Endometrial microvascular endothelial cells (primary cell): ENCODE measurements around the gene NUTM2D. TPM values are rescaled to one million over a fixed set of nuclear protein-coding genes. Genes with fewer than 3 reads are reported as not detected.
"Not testable (repeated sequence)": the region's sequence is repeated elsewhere in the genome, so short reads cannot be mapped to it uniquely, and the experiment has no call there.

Experiments
- in situ Hi-C: cut with HindIII; loops from 2 replicates; pipeline ENCODE4 v1.10.0; 2017; ENCODE audit warnings: low sequenced_read_pairs, low pct_unique_long_range_greater_than_20kb; ENCODE audit errors: inconsistent ontology term
- total RNA-seq: library from RNA; depleted of rRNA; stranded (reverse); fragments of >200 nt; gene quantifications from one replicate; pipeline ENCODE4 v1.2.3, GENCODE V29; 2015; ENCODE audit errors: inconsistent ontology term

Gene NUTM2D
- total RNA-seq, 1 donor from 2014 or later, result 0.28 TPM

DNA sequence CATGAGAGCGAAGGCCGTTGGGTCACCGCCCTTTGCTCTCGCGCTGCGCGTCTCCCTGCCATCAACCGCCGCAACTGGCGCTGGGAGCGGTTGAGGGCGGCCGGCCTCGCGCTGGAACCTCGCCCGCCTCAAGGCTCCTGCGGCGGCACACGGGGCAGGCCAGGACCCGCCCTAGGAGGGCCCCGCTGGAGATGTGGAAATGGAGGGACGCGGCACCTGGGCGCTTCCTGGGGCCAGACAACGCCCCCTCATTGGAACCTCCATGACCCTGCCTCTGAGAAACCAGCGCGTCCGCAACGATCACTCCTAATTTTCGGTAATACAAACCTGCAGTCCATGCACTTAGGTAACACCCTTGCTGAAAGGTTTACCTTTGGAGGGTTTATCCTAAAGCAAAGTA lies 2.4 kb upstream of the NUTM2D start:
- in situ Hi-C loops, result not testable (repeated sequence)

- in situ Hi-C loops, result not testable (repeated sequence)
These were observed 615 bp downstream of the NUTM2D start for GRCh38 chr10:87358159-87358558.

- in situ Hi-C loops, result not testable (repeated sequence)
These were observed 12.1 kb downstream of the NUTM2D start for GRCh38 chr10:87369514-87370112.

DNA sequence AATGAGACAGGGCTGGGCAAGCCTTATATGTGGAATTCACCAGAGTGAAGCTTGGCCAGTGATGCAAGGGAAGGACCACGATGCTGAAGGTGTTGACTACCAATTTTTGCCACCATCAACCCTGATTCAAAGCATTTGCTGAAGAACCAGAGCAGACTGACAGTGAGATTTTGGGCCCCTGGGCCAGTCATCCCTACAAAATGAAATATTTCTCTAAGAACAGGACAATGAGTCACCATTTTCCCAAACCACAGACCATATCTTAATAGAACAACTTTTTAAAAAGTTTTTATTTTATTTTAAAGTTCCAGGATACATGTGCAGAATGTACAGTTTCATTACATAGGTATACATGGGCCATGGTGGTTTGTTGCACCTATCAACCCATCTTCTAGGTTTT lies 16.5 kb downstream of the NUTM2D start:
- in situ Hi-C loops, result not testable (repeated sequence)

GRCh38 chr10:87379115-87379514 lies 21.6 kb downstream of the NUTM2D start:
- in situ Hi-C loops, result not testable (repeated sequence)

GRCh38 chr10:87383149-87383857 lies 25.8 kb downstream of the NUTM2D start:
- in situ Hi-C loops, result not testable (repeated sequence)

DNA sequence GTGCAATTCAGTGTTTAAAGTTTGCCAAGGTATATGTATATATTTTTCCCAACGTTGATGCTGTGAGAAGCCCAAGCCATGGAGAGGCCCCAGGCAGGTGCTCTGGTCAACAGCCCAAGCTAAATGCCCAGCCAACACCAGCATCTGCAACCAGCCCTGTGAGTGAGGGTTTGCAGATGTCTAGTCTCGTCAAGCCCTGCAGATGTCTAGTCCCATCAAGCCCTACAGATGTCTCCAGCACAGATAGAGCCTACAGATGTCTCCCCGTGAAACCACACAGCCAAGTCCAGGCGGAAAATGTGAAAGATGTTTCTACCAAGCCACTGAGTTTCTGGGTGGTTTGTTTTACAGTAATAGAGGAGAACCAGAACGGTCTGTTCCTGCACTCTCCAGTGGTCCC lies 26.7 kb downstream of the NUTM2D start:
- in situ Hi-C loops, result not testable (repeated sequence)

DNA sequence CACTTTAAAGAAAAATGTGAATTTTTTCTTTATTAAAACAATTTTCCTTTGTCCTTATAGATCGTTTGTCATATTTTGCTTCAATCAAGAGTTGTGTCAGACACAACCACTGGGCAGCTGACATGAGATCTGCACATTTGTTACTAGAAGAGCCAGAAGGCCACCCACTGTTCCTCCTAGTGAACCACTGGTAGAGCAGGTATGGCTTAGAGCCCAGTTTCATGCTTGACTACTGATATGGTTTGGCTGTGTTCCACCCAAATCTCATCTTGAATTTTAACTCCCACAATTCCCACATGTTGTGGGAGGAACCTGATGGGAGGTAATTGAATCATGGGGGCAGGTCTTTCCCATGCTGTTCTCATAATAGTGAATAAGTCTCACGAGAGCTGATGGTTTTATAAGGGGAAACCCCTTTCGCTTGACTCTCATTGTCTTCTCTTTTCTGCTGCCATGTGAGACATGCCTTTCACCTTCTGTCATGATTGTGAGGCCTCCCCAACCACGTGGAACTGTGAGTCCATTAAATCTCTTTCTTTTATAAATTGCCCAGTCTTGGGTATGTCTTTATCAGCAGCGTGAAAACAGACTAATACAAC lies 28.3 kb downstream of the NUTM2D start:
- in situ Hi-C loops, result not testable (repeated sequence)

DNA sequence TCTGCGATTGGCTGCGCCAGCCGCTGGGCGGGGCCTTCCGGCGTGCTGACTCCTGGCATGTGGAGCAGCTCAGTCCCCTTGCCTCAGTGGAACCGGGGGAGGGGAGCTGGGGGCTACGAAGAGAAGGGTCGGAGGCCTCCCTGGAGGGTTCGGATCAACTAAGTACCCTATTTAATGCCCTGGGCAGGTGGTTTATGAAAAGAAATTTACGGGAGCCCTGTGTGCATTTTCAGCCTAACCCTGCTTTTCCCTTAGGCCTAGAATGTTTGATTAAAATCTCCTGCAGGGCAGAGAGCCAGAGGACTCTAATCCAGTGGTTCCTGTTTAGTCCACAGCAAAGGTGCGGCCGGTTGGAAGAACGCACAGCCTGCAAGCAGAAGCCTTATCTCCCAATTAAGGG lies 33.8 kb downstream of the NUTM2D start:
- in situ Hi-C loops, result not testable (repeated sequence)

- in situ Hi-C loops, result not testable (repeated sequence)
These were observed 38.7 kb downstream of the NUTM2D start for GRCh38 chr10:87396206-87396605.

DNA sequence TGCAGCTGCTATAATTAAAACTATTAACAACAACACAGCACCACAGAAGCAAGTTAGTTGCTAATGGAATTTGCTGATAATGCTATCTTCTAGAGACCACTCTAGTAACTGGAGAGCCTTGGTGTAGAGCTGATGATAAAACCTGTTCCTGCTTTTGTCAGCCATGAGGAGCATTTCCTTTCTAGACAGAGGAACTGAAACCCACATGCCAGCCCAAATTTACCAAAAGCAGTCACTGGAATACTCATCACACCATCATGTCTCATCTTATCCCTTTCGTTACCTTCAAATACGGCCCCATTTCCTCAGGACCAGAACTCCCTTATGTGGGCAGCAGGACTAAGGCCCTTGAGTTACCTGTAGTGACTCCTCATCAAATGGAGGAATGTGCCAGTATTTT lies 40.9 kb downstream of the NUTM2D start:
- in situ Hi-C loops, result not testable (repeated sequence)

DNA sequence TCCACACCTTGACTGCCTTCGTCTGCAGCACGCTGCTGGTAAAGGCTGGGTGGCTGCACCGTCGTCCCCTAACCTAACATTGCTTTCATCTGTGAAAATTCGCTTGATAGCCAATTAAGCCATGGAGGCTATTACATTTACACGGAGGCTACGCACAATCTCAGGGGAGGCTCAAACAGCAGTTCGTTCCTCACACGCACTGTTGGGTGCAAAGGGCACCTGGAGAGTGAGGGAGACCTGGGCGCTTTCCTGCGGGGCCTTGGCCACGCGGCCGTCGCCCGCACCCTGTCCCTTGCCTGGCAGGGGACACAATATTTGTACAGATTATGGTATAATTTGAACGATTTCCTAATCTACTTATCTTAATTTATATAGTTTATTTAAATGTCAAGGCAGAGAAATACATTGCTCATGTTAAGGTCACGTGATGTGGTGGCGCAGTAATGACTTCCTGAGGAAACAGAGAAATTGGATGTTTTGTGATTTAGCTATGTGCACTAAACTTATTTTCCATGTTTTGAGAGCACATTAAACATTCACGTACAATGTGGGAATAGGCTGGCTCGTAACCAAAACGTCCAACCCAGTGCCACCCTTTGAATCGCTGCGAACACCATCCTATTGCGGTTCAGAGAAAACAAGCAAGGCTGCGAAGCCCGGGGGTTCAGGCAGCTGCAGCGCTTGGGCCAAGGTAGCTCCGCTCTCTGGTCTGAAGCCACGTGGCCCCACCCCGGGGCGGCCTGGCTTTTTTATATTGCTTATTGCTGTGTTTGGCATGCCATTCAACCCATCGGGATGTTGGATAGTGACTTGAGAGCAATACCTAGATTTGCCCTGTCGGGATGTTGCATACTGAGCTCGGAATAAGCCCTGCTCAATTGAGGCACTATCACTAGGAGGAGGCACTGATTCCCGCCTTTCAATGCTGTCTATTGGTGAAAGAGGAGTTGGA lies 50.2 kb downstream of the NUTM2D start:
- in situ Hi-C loops, result not testable (repeated sequence)

DNA sequence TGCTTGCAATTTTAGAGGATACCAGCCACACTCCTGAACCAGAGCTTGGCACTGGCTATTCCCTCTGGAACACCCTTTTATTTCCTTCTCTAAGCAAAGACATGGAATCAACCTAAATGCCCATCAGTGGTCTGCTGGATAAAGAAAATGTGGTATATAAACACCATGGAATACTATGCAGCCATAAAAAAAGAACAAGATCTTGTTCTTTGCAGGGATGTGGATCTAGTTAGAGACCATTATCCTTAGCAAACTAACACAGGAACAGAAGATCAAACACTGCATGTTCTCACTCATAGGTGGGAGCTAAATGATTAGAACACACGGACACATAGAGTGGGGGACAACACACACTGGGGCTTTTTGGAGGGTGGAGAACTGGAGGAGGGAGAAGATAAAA lies 56.4 kb downstream of the NUTM2D start:
- in situ Hi-C loops, result not testable (repeated sequence)

Other genes with a start within 250 kb of the NUTM2D start
- gene NUTM2A, start 132.3 kb upstream of the NUTM2D start, total RNA-seq, result 0.09 TPM
- gene MINPP1, start 147.1 kb downstream of the NUTM2D start, total RNA-seq, result 36.8 TPM